MCF 10A (cell line): ENCODE data around the gene RPS6KC1. TPM values are rescaled to one million over a fixed set of nuclear protein-coding genes. Genes with fewer than 3 reads are reported as not detected.
"Not testable (repeated sequence)": the region's sequence is repeated elsewhere in the genome, so short reads cannot be mapped to it uniquely, and the experiment has no call there.

ENCODE experiments used
- BruUV-seq: library from RNA; stranded (reverse); fragments of 400-500 nt; replicated peaks from 2 replicates; lab custom pipeline; 2021; lab: Mats Ljungman, UMichigan
- CTCF ChIA-PET: fragments of 300-600 bp; sonication (Branson Sonifier 250); formaldehyde crosslinking; extraction: SDS; loops from one replicate; lab custom pipeline; 2021; ENCODE audit warnings: antibody characterized with exemption, inconsistent platforms; lab: Yijun Ruan, JAX
- POLR2A ChIA-PET: fragments of 300-600, 350-650 bp; sonication (Branson Sonifier 250); formaldehyde crosslinking; extraction: SDS; loops from one replicate; lab custom pipeline; 2020; ENCODE audit warnings: antibody characterized with exemption, inconsistent platforms; lab: Yijun Ruan, JAX
- DNase-seq: peaks from one replicate; pipeline ENCODE4 v3.0.0-alpha.2; 2018; ENCODE audit not compliant: unreplicated experiment
- H3K27ac Mint-ChIP-seq: one replicate; pipeline ENCODE4 v1.8.0; 2022; ENCODE audit warnings: mild to moderate bottlenecking, low read depth, mixed read lengths; ENCODE audit not compliant: unreplicated experiment
- H3K27me3 Mint-ChIP-seq: one replicate; pipeline ENCODE4 v1.8.0; 2022; ENCODE audit warnings: mixed read lengths; ENCODE audit not compliant: insufficient read depth, unreplicated experiment
- H3K36me3 Mint-ChIP-seq: one replicate; pipeline ENCODE4 v1.8.0; 2022; ENCODE audit warnings: mild to moderate bottlenecking, moderate library complexity, mixed read lengths; ENCODE audit not compliant: insufficient read depth, unreplicated experiment
- H3K4me1 Mint-ChIP-seq: one replicate; pipeline ENCODE4 v1.8.0; 2022; ENCODE audit warnings: mixed read lengths; ENCODE audit not compliant: insufficient read depth, unreplicated experiment
- H3K4me3 Mint-ChIP-seq: one replicate; pipeline ENCODE4 v1.8.0; 2022; ENCODE audit warnings: mild to moderate bottlenecking, moderate library complexity, mixed read lengths; ENCODE audit not compliant: unreplicated experiment
- H3K9me3 Mint-ChIP-seq: one replicate; pipeline ENCODE4 v1.8.0; 2022; ENCODE audit warnings: mixed read lengths; ENCODE audit not compliant: unreplicated experiment
- CTCF ChIP-seq: fragments of 200-600 bp; IDR thresholded peaks from one replicate; pipeline ENCODE4 v1.8.0; 2022; ENCODE audit warnings: antibody characterized with exemption, mild to moderate bottlenecking; ENCODE audit not compliant: unreplicated experiment
- intact Hi-C: fragments of 100-400 bp; cut with micrococcal nuclease; formaldehyde crosslinking; loops from 2 replicates; pipeline ENCODE4 v1.14.1; 2022
- total RNA-seq: library from RNA; stranded (reverse); gene quantifications from 2 replicates; pipeline ENCODE4 v1.2.3, GENCODE V29; 2022

The RPS6KC1 gene
- total RNA-seq, 1 experiment from 2014 or later = 24.5 TPM

- no peak overlapping the region for H3K4me3 Mint-ChIP-seq
- H3K27ac Mint-ChIP-seq = no peak overlapping the region
- peaks cover 15% of the 10 kb centered on the region for H3K36me3 Mint-ChIP-seq
- ChIA-PET CTCF (no interaction called here), POLR2A (interaction anchor here (0.7 to 0.8 kb wide), 2 partner anchors 12 to 641 kb away, joined by 3 read pairs; no protein-coding TSS in a partner anchor)
- no TSS peak for BruUV-seq
- DNase-seq = no peak
- H3K27me3 Mint-ChIP-seq = no peaks in the 10 kb centered on the region
- no peaks in the 10 kb centered on the region for H3K4me1 Mint-ChIP-seq
- TF ChIP-seq CTCF = no peak
- peaks cover 7% of the 10 kb centered on the region for H3K9me3 Mint-ChIP-seq
- intact Hi-C loops = no loop called here
These were observed 160.2 kb downstream of the RPS6KC1 start for GRCh38 chr1:213211201-213211600.

- POLR2A ChIA-PET, H3K9me3 Mint-ChIP-seq, H3K27me3 Mint-ChIP-seq, H3K4me1 Mint-ChIP-seq, BruUV-seq, intact Hi-C loops, H3K27ac Mint-ChIP-seq, H3K36me3 Mint-ChIP-seq, H3K4me3 Mint-ChIP-seq, DNase-seq: not testable (repeated sequence)
- CTCF ChIA-PET = interaction anchor here (0.6 kb wide), 1 partner anchor 464 kb away, joined by 3 read pairs; no protein-coding TSS in a partner anchor
These were observed 168.0 kb downstream of the RPS6KC1 start for GRCh38 chr1:213219076-213219475.

- Mint-ChIP-seq H3K4me3 (no peak overlapping the region), H3K27ac (no peak overlapping the region), H3K4me1 (no peaks in the 10 kb centered on the region), H3K27me3 (no peaks in the 10 kb centered on the region), H3K36me3 (no peaks in the 10 kb centered on the region), H3K9me3 (no peaks in the 10 kb centered on the region)
- DNase-seq = no peak
- POLR2A ChIA-PET = no interaction called here
- CTCF ChIA-PET = interaction anchor here (0.6 kb wide), 1 partner anchor 25 kb away, joined by 4 read pairs; no protein-coding TSS in a partner anchor
- TF ChIP-seq CTCF = no peak
- intact Hi-C loops = no loop called here
- BruUV-seq = no TSS peak
These were observed 170.2 kb downstream of the RPS6KC1 start for GRCh38 chr1:213221209-213221608.

GRCh38 chr1:213227458-213227857, 176.4 kb downstream of the RPS6KC1 start:
- Mint-ChIP-seq H3K27ac (no peak overlapping the region), H3K27me3 (no peaks in the 10 kb centered on the region), H3K4me1 (no peaks in the 10 kb centered on the region), H3K4me3 (no peak overlapping the region), H3K36me3 (no peaks in the 10 kb centered on the region), H3K9me3 (no peaks in the 10 kb centered on the region)
- no peak for TF ChIP-seq CTCF
- no peak for DNase-seq
- CTCF ChIA-PET = interaction anchor here (0.6 to 1.7 kb wide), 7 partner anchors 14 to 1141 kb away, joined by 3 to 7 read pairs (median 4); no protein-coding TSS in a partner anchor
- intact Hi-C loops = no loop called here
- no TSS peak for BruUV-seq
- POLR2A ChIA-PET = no interaction called here
